ENCODE data around the gene TRIM24. TPM values are rescaled to one million over a fixed set of nuclear protein-coding genes. Genes with fewer than 3 reads are reported as not detected.

TRIM24 gene
- polyA plus RNA-seq, 1 of the 3 experiments (the other 2 are of a cell fraction), result 5.3 TPM

- no peak for TF ChIP-seq YY1 (IDR thresholded peaks at IDR 0.05; ENCODE audit: low read depth)
- TF ChIP-seq JUND (IDR thresholded peaks at IDR 0.05), result no peak
- no peak for TF ChIP-seq REST (IDR thresholded peaks at IDR 0.05; ENCODE audit: low read depth, low read length)
- no peak for TF ChIP-seq FOSL2 (IDR thresholded peaks at IDR 0.05; ENCODE audit: borderline replicate concordance, low read depth)
Measured at GRCh38 chr7:138492423-138492822, 32.4 kb downstream of the TRIM24 start (continued).

- ChIA-PET POLR2A (no interaction called here), CTCF (interaction anchor here (0.7 to 1.5 kb wide), 3 partner anchors 8 to 245 kb away, joined by 3 to 5 read pairs (median 4); no protein-coding TSS in a partner anchor)
- Histone ChIP-seq H4K20me1 (ENCODE audit: insufficient read depth) (no peaks in the 10 kb centered on the region), H2AFZ (ENCODE audit: low read depth) (no peak overlapping the region), H3K9me3 (no peaks in the 10 kb centered on the region), H3K9me2 (no peaks in the 10 kb centered on the region), H3K4me3 (ENCODE audit: low read depth in 2 of 2, low read length in 1 of 2) (no peak overlapping the region), H3K4me2 (no peak overlapping the region), H3K79me2 (ENCODE audit: insufficient read depth) (peaks cover 100% of the 10 kb centered on the region), H3K4me1 (ENCODE audit: control insufficient read depth in 1 of 2, insufficient read depth in 2 of 2, low read depth in 1 of 2, low read length in 1 of 2) (peaks cover 0 to 2% of the 10 kb centered on the region in 2 experiments; a peak in 2 of 4 replicates), H3K36me3 (replicated peaks in 1 of 2; ENCODE audit: control insufficient read depth in 1 of 2, insufficient read depth in 2 of 2, low read length in 1 of 2) (no peaks in the 10 kb centered on the region), H3K27ac (ENCODE audit: low read depth in 2 of 2, low read length in 1 of 2) (no peak overlapping the region; a peak in 1 of 4 replicates), H3F3A (replicated peaks; ENCODE audit: insufficient read depth) (no peaks in the 10 kb centered on the region), H3K9ac (no peak overlapping the region), H3K27me3 (ENCODE audit: insufficient read depth) (no peaks in the 10 kb centered on the region)
- TF ChIP-seq NRF1 (IDR thresholded peaks at IDR 0.05; ENCODE audit: low read depth, low read length), result no peak
- TF ChIP-seq USF1 (IDR thresholded peaks at IDR 0.05; ENCODE audit: borderline replicate concordance, low read depth), result no peak
- no peak for TF ChIP-seq RXRA (IDR thresholded peaks at IDR 0.05; ENCODE audit: borderline replicate concordance, low read depth)
- no peak for TF ChIP-seq USF2 (IDR thresholded peaks at IDR 0.05; ENCODE audit: borderline replicate concordance, low read depth, low read length)
- no peak for TF ChIP-seq FOXJ3 (CRISPR knock-in tag; IDR thresholded peaks at IDR 0.05)
- TF ChIP-seq RCOR1 (IDR thresholded peaks at IDR 0.05; ENCODE audit: low read length), result no peak
- TF ChIP-seq RFX5 (IDR thresholded peaks at IDR 0.05; ENCODE audit: low read length), result no peak
- TF ChIP-seq REST (IDR thresholded peaks at IDR 0.05; ENCODE audit: low read depth, low read length), result no peak
- TF ChIP-seq EP300 (IDR thresholded peaks at IDR 0.05; ENCODE audit: borderline replicate concordance in 1 of 2, low read depth in 1 of 2, low read length in 1 of 2), result no peak
- no peak for TF ChIP-seq FOSL2 (IDR thresholded peaks at IDR 0.05; ENCODE audit: borderline replicate concordance, low read depth)
- TF ChIP-seq SMC3 (IDR thresholded peaks at IDR 0.05; ENCODE audit: low read depth, low read length), result no peak
- TF ChIP-seq JUND (IDR thresholded peaks at IDR 0.05), result no peak
- TF ChIP-seq TCF12 (IDR thresholded peaks at IDR 0.05), result no peak
- 92% methylated on average over 3 of the region's 3 CpGs for WGBS (ENCODE audit: low lambda C conversion rate)
- DNase-seq, result no peak
Measured at GRCh38 chr7:138493535-138493934, 33.5 kb downstream of the TRIM24 start.

All from SK-N-SH (cell line).